Subcutaneous abdominal adipose tissue (tissue), 5 donors: ENCODE measurements around the gene C19orf33.

ENCODE experiments used
- H3K27ac ChIP-seq: one replicate; pipeline ENCODE4 v1.7.0; 2013; ENCODE audit warnings: low read depth, mild to moderate bottlenecking, inconsistent platforms, low read length, moderate library complexity
- H3K27me3 ChIP-seq, 5 donors: one replicate each; pipeline ENCODE4 v1.7.0; 2013; ENCODE audit warnings: low read length in 5 of 5, inconsistent platforms in 1 of 5; ENCODE audit not compliant: control insufficient read depth in 5 of 5, insufficient read depth in 4 of 5
- H3K36me3 ChIP-seq, 5 donors: one replicate each; pipeline ENCODE4 v1.7.0; 2013; ENCODE audit warnings: low read length in 5 of 5; ENCODE audit not compliant: control insufficient read depth in 5 of 5, insufficient read depth in 5 of 5
- H3K4me1 ChIP-seq, 5 donors: one replicate each; pipeline ENCODE4 v1.7.0; 2013; ENCODE audit warnings: low read length in 5 of 5, mild to moderate bottlenecking in 3 of 5, moderate library complexity in 1 of 5; ENCODE audit not compliant: control insufficient read depth in 5 of 5, insufficient read depth in 5 of 5
- H3K4me3 ChIP-seq, 5 donors: one replicate each; pipeline ENCODE4 v1.7.0; 2013; ENCODE audit warnings: low read length in 5 of 5, low read depth in 1 of 5
- H3K9ac ChIP-seq, 5 donors: one replicate each; pipeline ENCODE4 v1.7.0; 2013; ENCODE audit warnings: low read length in 5 of 5, mild to moderate bottlenecking in 4 of 5, moderate library complexity in 3 of 5
- H3K9me3 ChIP-seq, 5 donors: one replicate each; pipeline ENCODE4 v1.7.0; 2013; ENCODE audit warnings: low read length in 5 of 5; ENCODE audit not compliant: control insufficient read depth in 5 of 5
- donor health status: healthy.
- donor health status: healthy.
- donor health status: healthy.
- donor health status: healthy.
- donor health status: healthy.

The C19orf33 gene

GRCh38 chr19:38290631-38291147 is 13.4 kb upstream of the C19orf33 start:
- Histone ChIP-seq H3K27me3 (no peaks in the 10 kb centered on the region), H3K4me3 (no peak overlapping the region), H3K9me3 (no peaks in the 10 kb centered on the region), H3K27ac (no peak overlapping the region), H3K4me1 (peaks cover 0 to 18% (median 10%) of the 10 kb centered on the region in 5 donors), H3K9ac (no peak overlapping the region), H3K36me3 (peaks cover 0 to 6% (median 0%) of the 10 kb centered on the region in 5 donors)

- H3K27ac ChIP-seq: no peak overlapping the region
- H3K9ac ChIP-seq: no peak overlapping the region
- H3K27me3 ChIP-seq: no peaks in the 10 kb centered on the region
- H3K36me3 ChIP-seq: peaks cover 0 to 6% (median 0%) of the 10 kb centered on the region in 5 donors
- H3K4me3 ChIP-seq: no peak overlapping the region
- peaks cover 0 to 16% (median 5%) of the 10 kb centered on the region in 5 donors for H3K4me1 ChIP-seq
- no peaks in the 10 kb centered on the region for H3K9me3 ChIP-seq
These were observed 12.2 kb upstream of the C19orf33 start for GRCh38 chr19:38291855-38292254.

GRCh38 chr19:38293281-38293680 is 10.8 kb upstream of the C19orf33 start:
- Histone ChIP-seq H3K36me3 (peaks cover 0 to 6% (median 0%) of the 10 kb centered on the region in 5 donors), H3K9ac (no peak overlapping the region), H3K27ac (no peak overlapping the region), H3K4me3 (no peak overlapping the region), H3K27me3 (no peaks in the 10 kb centered on the region), H3K4me1 (peaks cover 0 to 16% (median 5%) of the 10 kb centered on the region in 5 donors), H3K9me3 (no peaks in the 10 kb centered on the region)

GRCh38 chr19:38294090-38294489 is 10.0 kb upstream of the C19orf33 start:
- H3K4me3 ChIP-seq: no peak overlapping the region
- no peaks in the 10 kb centered on the region for H3K9me3 ChIP-seq
- H3K4me1 ChIP-seq: peaks cover 3 to 22% (median 9%) of the 10 kb centered on the region in 5 donors
- H3K27ac ChIP-seq: no peak overlapping the region
- H3K27me3 ChIP-seq: no peaks in the 10 kb centered on the region
- peaks cover 0 to 6% (median 0%) of the 10 kb centered on the region in 5 donors for H3K36me3 ChIP-seq
- H3K9ac ChIP-seq: no peak overlapping the region

- Histone ChIP-seq H3K4me1 (peaks cover 4 to 19% (median 13%) of the 10 kb centered on the region in 5 donors), H3K27me3 (no peaks in the 10 kb centered on the region), H3K36me3 (no peaks in the 10 kb centered on the region), H3K9me3 (no peaks in the 10 kb centered on the region), H3K4me3 (peak overlapping the region in 1 of 5 donors; percentile 29), H3K9ac (peak overlapping the region in 1 of 5 donors; percentile 51), H3K27ac (no peak overlapping the region)
These were observed 5.0 kb upstream of the C19orf33 start for GRCh38 chr19:38298821-38299680.

- no peak overlapping the region for H3K27ac ChIP-seq
- no peaks in the 10 kb centered on the region for H3K9me3 ChIP-seq
- no peaks in the 10 kb centered on the region for H3K27me3 ChIP-seq
- H3K4me3 ChIP-seq: peak overlapping the region in 2 of 5 donors; percentile 26 to 42
- peaks cover 0 to 38% (median 29%) of the 10 kb centered on the region in 5 donors for H3K36me3 ChIP-seq
- H3K9ac ChIP-seq: no peak overlapping the region
- H3K4me1 ChIP-seq: peaks cover 0 to 13% (median under 1%) of the 10 kb centered on the region in 5 donors
These were observed 358 bp downstream of the C19orf33 start for GRCh38 chr19:38304352-38304865.

- no peaks in the 10 kb centered on the region for H3K27me3 ChIP-seq
- H3K4me1 ChIP-seq: peaks cover 0 to 13% (median 0%) of the 10 kb centered on the region in 5 donors
- no peaks in the 10 kb centered on the region for H3K9me3 ChIP-seq
- peaks cover 0 to 41% (median 31%) of the 10 kb centered on the region in 5 donors for H3K36me3 ChIP-seq
- H3K9ac ChIP-seq: no peak overlapping the region
- no peak overlapping the region for H3K27ac ChIP-seq
- peak overlapping the region in 1 of 5 donors; percentile 34 for H3K4me3 ChIP-seq
These were observed 897 bp downstream of the C19orf33 start for GRCh38 chr19:38304866-38305429.

- Histone ChIP-seq H3K4me3 (no peak overlapping the region), H3K9ac (no peak overlapping the region), H3K4me1 (peaks cover 0 to 13% (median 0%) of the 10 kb centered on the region in 5 donors), H3K27ac (no peak overlapping the region), H3K36me3 (peaks cover 0 to 41% (median 31%) of the 10 kb centered on the region in 5 donors), H3K27me3 (no peaks in the 10 kb centered on the region), H3K9me3 (no peaks in the 10 kb centered on the region)
These were observed 2.2 kb downstream of the C19orf33 start for GRCh38 chr19:38306236-38306635.

GRCh38 chr19:38307076-38307475 is 3.0 kb downstream of the C19orf33 start:
- Histone ChIP-seq H3K9me3 (no peaks in the 10 kb centered on the region), H3K4me1 (peaks cover 0 to 13% (median 0%) of the 10 kb centered on the region in 5 donors), H3K27me3 (no peaks in the 10 kb centered on the region), H3K27ac (no peak overlapping the region), H3K4me3 (no peak overlapping the region), H3K9ac (no peak overlapping the region), H3K36me3 (peaks cover 0 to 41% (median 31%) of the 10 kb centered on the region in 5 donors)
